GM19043 (cell line): ENCODE data around the gene LTA4H.

Experiments used
- ATAC-seq: cut with Tn5 transposase; IDR thresholded peaks from one replicate; pipeline ENCODE4 v1.9.1; 2021; ENCODE audit warnings: low read depth; ENCODE audit not compliant: unreplicated experiment

Gene LTA4H

DNA sequence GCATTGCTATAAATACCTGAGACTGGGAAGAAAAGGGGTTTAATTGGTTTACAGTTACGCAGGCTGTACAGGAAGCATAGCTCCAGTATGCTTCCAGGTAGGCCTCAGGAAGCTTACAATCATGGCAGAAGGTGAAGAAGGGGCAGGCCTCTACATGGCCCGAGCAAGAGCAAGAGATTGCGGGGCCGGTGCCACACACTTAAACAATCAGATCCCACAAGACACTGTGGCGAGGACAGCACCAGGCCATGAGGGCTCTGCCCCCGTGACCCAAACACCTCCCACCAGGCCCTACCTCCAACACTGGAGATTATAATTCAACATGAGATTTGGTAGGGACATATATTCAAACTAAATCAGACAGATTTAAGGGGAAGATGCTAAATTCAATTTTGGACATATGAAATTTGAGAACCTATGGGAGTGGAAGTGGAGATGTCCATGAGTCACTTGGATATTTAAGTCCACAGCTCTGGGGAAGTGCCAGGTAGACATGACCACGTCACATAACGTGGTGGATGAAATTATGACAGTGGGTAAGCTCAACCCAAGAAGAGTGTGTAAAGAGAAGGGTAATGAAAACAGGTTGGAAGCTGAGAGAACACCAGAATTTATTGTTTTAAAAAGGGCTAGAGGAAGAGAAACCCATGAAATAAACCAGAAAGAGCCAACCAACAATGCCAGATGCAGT lies 1.5 kb upstream of the LTA4H start:
- no peak for ATAC-seq

DNA sequence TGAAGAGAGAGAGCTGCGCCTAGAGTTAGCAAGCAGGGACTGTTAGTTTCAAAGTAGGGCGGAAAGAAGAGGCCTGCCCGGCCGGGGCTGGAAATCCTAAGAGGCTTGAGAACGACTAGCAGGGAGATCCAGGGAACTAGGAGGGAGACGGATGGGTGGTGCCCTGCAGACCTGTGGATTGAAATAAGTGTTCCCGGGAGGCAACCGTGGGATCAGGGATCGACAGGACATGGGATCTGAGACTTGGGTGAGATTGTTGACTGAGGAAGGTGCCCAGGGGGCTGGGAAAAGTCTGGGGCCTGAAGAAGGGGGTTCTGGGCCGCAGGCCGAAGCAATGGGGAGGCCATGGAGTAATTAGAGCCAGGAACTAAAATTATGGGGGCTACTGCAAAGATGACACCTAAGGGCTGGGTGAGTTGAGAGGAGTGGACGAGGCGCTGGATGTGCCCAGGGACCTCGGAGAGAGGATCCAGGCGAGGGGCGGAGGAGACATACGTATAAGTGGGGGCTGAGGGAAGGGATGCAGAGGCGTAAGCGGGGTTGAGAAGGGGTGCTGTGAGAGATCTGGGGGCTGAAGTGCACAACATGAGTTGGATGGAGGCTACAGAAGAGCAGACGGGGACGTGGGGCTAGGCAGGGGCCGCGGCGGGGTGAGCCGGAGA lies 635 bp downstream of the LTA4H start:
- peak; percentile 6 for ATAC-seq

DNA sequence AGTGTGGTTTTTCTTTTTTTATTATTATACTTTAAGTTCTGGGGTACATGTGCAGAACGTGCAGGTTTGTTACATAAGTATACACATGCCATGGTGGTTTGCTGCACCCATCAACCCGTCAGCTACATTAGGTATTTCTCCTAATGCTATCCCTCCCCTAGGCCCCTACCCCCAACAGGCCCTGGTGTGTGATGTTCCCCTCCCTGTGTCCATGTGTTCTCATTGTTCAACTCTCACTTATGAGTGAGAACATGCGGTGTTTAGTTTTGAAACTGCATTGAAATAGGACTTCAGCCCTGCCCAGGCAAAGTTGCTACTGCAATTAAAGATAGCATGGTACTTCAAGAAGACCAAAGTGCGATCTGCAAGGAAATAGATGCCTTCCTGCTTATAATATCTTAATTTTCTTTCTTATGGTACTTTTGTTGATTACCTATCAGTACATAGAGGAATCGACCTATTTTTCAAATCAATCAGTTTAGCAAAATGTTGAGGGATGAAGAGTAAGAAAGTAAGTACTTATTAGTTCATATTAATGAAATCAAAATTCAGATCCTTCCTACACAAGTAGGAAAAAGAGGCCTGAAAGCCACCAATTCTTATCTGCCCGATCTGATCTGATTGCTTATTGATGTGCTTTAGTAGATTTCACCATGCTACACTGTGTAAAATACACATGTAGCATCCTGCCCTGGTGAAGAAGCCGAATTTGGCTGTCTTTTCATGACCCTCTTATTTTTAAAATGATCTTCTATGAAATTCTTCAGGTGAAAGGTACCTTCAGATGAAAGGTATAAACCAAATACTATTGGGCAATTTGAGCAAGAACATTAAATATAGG lies 1.6 kb downstream of the LTA4H start:
- ATAC-seq: no peak

DNA sequence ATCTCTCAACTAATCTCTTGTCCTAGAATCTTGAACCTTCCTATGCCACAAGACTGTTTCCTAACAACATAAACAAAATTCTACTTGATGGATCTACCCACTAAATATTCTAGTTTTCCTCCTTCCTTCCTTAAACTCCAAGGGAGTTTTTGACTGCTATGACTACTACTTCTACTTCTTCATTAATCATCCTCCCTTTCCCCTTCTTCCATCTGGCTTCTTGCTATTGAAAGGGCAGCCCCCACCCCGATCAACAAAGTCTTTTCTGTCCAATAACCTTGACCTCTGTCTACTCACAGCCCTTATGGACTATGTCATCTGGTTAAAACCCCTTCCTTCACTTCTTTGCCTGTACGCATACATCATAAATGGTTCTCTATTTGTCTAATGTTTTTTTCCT lies 5.6 kb downstream of the LTA4H start:
- ATAC-seq: no peak

DNA sequence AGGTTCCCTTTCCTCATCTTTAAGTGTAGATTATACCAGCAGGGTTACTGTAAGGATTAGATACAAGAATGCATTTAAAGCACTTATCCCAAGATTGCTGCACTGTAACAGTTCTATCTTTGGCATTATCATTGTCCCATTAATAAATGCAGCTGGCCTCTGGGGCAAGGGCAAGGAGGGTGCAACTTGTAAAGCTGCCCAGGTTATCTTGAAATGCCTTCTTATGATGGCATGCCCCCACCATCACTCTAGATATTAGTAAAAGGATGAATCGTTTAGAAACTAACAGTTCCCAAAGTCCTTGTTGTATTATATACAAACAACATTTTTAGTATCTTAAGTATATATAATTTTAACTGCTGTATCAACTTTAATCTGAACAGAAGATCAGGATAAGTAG lies 6.8 kb downstream of the LTA4H start:
- ATAC-seq: no peak

DNA sequence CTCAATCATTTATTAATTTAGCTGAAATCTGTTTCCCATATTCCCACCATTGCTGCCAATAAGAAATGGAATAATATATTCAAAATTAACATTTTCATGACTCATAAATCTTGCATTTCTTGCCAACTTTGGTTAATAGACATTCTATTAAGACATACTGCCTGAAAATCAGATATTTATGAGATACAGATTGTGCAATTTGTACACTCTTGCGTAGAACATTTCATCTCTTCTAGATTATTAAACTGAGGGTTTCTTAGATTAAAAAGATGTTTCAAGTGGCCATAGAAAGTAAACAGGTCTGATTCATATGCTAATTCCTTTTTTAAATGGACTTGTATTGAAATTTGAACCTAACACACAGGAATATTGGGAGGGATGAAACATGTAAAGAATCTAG lies 9.1 kb downstream of the LTA4H start:
- no peak for ATAC-seq

DNA sequence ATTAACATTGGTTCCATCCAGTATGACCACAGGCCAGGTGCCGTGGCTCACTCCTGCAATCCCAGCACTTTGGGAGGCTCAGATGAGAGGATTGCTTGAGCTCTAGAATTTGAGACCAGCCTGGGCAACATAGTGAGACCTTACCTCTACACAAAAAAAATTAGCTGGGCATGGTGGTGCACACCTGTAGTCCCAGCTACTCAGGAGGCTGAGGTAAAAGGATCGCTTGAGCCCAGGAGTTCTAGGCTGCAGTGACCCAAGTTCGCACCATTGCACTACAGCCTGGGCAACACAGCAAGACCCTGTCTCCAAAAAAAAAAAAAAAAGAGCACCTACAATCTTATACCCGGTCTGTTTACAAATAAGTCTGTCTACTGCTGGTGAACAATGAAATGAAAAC lies 9.9 kb downstream of the LTA4H start:
- ATAC-seq: no peak

DNA sequence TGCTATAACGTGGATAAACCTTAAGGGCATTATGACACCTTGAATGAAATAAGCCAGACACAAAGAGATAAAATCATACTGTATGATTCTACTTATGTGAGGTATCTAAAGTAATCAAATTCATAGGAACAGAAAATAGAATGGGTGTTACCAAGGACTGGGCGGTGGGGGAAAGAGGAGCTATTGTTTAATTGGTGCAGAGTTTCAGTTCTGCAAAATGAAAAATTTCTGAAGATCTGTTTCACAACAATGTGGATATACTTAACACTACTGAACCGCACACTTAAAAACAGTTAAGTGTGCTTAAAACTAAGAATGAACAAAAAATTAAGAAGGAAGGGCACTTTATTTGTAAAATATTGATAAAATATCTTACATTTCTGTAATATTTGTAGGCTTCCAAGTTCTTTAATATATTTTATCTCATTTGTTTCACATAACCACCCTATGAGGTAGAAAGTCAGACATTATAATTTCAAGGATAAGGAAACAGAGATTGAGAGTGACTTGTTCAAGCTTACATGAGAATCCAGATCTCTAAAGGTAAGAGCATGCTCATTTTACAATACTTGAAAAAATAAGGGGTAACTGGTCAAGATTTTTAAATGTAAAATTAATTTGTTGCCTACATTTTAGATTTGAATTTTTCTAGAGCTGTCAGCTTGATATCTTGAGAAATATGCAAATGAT lies 14.9 kb downstream of the LTA4H start:
- peak; percentile 96 for ATAC-seq

DNA sequence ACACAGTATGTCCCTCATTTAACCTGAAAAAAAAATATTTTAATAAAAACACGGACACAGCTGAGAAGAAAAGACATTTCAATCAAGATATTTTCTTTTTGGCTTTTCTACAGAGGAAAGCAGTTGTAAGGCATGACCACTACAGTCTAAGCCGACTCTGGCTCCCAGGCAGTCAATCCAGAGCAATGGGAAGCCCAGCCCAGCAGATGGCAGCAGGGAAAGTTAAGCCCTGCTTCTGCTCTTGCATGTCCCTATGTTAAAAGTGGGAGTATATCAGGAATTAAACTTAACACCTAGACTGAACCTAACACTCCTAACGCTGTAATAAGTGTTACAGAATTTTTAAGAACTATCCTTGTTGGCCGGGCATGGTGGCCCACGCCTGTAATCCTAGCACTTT lies 19.7 kb downstream of the LTA4H start:
- no peak for ATAC-seq

DNA sequence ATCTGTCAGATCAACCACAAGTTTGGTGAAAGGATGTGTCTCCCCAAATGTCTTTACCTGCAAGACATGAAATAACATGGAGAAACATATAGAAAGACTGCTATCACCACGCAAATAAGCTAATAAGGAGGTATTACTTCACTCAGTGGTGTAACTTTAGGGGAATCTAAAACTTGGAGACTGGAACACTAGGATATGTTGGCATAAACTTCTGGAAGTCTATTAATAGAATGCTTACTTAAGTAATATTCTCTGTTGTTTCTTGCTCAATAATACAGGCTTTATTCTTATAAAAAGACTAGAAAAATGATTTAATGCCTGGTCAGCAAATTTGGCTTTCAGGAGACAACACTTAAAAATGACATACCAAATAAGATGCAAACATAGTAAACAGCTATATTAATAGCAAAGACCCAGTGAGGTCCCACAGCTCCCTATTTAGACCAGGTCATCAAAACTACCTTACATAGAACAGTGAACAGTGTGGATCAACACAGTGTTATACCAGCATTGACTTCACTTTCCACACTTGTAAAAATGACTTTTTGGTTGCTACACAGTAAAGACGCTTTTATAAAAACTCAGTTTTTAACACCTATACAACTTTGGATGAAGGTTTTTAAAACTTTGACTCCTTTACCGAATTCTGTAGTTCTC lies 20.3 kb downstream of the LTA4H start:
- no peak for ATAC-seq

DNA sequence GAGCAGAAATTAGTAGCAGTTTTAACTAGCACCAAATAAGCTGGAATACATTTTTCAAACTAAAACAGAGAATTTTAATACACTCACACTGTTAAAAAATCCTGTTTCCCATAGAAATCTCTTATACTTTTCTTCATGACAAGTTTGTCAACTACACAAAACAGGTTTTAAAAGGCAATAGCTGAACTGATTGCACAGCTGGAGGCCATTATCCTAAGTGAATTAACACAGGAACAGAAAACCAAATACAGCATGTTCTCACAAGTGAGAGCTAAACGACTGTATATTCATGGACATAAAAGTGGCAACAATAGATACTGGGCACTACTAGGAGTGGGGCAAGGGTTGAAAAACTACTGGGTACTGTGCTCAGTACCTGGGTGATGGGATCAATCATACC lies 27.7 kb downstream of the LTA4H start:
- no peak for ATAC-seq

DNA sequence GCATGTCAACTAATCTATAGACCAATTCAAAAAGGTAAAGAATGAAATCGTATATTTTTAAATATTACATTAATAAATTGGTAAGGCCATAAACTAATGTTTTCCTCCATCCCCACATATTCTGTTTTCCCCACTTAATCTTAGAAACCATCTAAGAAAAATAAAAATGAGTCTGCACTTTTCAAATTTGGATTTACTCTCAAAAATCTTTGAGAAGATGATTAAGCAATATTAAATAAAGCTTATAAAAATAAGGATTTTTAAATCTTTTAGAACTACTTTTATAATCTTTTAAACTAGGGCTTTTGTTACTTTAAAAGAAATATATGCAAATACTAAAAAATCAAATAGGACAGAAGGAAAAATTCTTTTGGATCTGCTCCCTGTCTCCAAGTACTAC lies 28.7 kb downstream of the LTA4H start:
- no peak for ATAC-seq

DNA sequence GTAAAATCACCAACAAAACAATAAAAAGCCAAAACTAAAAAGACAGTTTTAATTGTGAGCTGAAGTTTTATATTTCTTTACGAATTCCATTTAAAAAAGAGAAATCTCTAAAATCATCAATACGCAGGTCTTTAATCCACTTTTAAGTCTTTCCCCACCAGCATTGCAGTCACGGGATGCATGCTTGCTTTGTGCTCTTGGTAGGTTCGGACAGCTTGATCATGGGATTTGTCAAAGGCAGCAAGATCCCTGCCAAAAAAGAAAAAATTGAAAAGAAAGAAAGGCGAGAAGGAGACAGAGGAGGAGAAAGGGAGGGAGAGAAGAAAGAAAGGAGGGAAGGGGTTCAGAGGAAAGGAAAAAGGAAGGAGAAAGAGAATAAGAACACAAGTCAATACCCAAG lies 34.5 kb downstream of the LTA4H start:
- ATAC-seq: no peak

DNA sequence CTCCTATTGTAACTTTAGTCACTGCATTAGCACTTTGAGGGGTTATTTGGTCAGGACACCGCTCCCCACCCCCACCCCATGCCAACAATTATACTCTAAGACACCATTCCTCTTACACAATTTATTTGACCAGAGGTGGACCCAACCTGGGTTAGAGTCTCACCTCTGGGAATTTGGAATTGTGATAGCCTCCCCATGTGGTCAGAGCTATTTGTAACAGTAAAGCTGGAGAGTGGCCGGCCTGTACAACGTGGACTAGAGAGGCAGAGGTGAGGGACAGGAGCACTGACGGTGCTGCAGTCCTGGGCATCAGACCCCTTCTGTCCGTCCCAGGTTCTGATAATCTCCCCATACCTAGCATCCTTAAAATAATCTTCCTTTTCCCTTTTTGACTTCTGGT lies 35.9 kb downstream of the LTA4H start:
- ATAC-seq: no peak

DNA sequence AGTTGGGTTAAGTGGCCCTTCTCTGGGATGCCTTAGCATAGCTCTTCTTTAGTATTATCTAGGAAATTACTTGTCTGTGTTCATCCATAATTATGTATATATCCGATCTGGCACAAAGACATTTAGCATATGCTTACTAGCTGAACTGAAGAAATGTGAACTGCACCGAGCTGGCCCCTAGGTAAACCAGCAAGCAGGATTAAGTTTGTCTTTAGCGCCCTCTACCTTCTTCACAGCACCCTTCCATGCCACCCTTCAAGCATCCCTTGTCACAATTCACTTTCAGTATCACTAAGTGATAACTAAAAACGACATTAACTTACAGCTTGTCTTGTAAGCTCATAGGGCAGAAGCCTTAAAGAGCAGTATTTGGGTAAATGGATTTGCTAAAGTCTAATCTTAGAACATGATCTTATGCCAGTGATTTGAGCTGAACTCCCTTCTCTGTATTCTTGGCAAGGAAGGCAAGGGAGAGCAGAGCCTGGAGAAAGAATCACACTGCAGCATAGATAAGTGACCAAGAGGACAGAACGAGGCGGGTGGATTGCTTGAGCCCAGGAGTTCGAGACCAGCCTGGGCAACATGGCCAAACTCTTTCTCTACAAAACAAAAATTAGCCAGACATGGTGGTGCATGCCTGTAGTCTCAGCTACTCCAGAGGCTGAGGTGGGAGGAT lies 36.6 kb downstream of the LTA4H start:
- peak; percentile 93 for ATAC-seq

DNA sequence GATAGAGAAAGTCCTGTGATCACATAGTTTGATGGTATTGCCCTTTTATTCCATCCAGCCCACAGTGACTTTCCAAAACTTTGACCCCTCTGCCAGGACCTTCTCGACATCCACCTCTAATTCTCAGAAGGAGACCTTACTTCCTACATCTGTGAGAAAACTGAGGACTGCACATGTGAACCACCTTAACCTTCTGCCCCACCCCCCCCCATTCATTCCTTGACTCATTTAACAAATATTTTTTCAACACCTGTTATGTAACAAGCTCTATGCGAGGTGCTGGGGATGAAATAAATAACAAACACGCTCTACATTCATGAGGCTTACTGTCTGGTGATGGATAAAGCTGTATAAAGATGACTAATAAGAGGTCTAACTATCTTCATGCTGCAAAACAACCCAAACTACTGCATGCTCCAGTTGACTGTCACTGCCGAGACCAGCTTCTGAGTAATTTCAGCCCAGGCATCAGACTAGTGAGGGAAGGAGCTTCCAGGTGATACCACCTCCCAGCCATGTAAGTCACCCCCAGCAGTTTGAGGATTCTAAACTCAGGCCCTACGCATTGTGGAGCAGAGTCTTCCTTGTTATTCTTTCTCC lies 37.4 kb downstream of the LTA4H start:
- ATAC-seq: no peak

DNA sequence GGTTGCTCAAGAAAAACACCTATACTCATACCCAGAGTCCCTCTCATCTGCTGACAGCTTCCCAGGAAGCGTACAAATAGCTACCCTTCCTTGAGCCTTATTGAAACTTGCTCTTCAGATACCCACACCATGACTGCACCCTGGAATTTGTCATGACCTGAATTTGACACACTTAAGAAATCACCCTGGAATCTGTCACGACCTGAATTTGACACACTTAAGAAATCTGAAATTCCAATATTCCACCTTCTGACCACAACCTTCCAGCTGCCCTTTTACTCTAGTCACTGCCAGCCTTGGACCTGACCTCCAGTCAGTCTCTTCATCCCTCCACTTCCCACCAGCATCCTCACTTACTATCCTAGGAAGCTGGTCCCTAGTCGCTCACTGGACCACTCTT lies 38.1 kb downstream of the LTA4H start:
- ATAC-seq: no peak

DNA sequence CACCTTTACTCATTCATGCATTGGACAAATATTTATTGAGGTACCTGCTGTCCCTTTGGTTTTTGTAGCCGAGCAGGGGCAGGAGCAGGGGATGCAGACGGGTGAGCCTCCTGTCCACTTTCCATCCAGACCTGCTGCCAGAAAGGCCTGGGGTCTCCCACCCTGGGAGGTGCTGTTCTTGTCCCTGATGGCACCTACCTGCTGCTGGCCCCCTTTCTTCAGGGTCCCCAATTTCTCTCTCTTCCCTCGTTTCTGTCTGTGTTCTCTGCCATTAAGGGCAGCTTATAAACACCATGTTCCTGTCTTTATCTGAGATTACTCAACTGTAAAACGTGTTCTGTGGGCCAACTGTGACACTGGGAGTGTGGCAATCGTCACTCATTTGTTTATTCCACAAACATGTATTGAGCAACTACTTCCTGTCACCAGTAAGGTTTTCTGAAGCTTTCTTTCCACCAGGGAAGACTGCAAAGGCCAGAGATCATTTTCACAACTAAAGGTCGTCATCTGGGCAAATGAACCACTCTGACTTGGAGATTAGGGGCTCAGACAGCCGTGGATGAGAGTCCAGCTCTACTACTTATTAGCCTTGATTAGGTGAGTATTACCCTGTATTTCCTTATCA lies 39.2 kb downstream of the LTA4H start, which contains the start of gene HAL:
TSS of gene HAL (minus strand) at position 311 of the 625 bp plus-strand sequence. CDS start 434 bp downstream, outside the sequence.
- ATAC-seq: no peak
